Activated B cell treated with CpG ODN at 0.5 μM for 24 hours (primary cell): ENCODE data around the gene P2RY13. TPM values are rescaled to one million over a fixed set of nuclear protein-coding genes. Genes with fewer than 3 reads are reported as not detected.

Experiments used
- ATAC-seq: fragments of 200-7000 bp; cut with Tn5 transposase; one replicate; pipeline ENCODE4 v1.10.0; 2021; ENCODE audit warnings: low read depth, mild to moderate bottlenecking, moderate library complexity
- CTCF ChIA-PET: fragments of 350-600 bp; sonication (Branson Sonifier 250); formaldehyde crosslinking; loops from one replicate; lab custom pipeline; 2021; ENCODE audit warnings: antibody characterized with exemption; lab: Charles Lee
- POLR2A ChIA-PET: fragments of 350-600 bp; sonication (Branson Sonifier 250); formaldehyde crosslinking; loops from one replicate; lab custom pipeline; 2021; ENCODE audit warnings: antibody characterized with exemption; lab: Charles Lee
- DNase-seq: peaks from one replicate; pipeline ENCODE4 v3.0.0; 2022
- H3K27ac Mint-ChIP-seq: one replicate; pipeline ENCODE4 v1.8.0; 2020; ENCODE audit warnings: mixed read lengths
- H3K27me3 Mint-ChIP-seq: one replicate; pipeline ENCODE4 v1.8.0; 2021; ENCODE audit warnings: mixed read lengths
- H3K36me3 Mint-ChIP-seq: one replicate; pipeline ENCODE4 v1.8.0; 2021; ENCODE audit warnings: low read depth, mixed read lengths
- H3K4me1 Mint-ChIP-seq: one replicate; pipeline ENCODE4 v1.8.0; 2021; ENCODE audit warnings: mixed read lengths
- H3K4me3 Mint-ChIP-seq: one replicate; pipeline ENCODE4 v1.8.0; 2020; ENCODE audit warnings: mild to moderate bottlenecking, mixed read lengths
- H3K9me3 Mint-ChIP-seq: one replicate; pipeline ENCODE4 v1.8.0; 2020; ENCODE audit warnings: mixed read lengths
- CTCF ChIP-seq: fragments of 200-600 bp; IDR thresholded peaks from one replicate; pipeline ENCODE4 v1.8.0; 2022; ENCODE audit warnings: antibody characterized with exemption, mild to moderate bottlenecking
- intact Hi-C: fragments of 100-400 bp; cut with micrococcal nuclease; formaldehyde crosslinking; loops from one replicate; pipeline ENCODE4 v1.15.1; 2024
- total RNA-seq: library from RNA; stranded (reverse); gene quantifications from 2 replicates; pipeline ENCODE4 v1.2.3, GENCODE V29; 2022

P2RY13 gene
- total RNA-seq, 1 donor from 2014 or later = 0.33 TPM

- DNase-seq (no peak), ATAC-seq (no peak)
- peaks cover 2% of the 10 kb centered on the region for H3K4me1 Mint-ChIP-seq
- no peaks in the 10 kb centered on the region for H3K9me3 Mint-ChIP-seq
- no peaks in the 10 kb centered on the region for H3K27me3 Mint-ChIP-seq
- TF ChIP-seq CTCF = no peak
- ChIA-PET POLR2A (no interaction called here), CTCF (no interaction called here)
- no peak overlapping the region for H3K27ac Mint-ChIP-seq
- intact Hi-C loops = no loop called here
- H3K4me3 Mint-ChIP-seq = no peak overlapping the region
- no peaks in the 10 kb centered on the region for H3K36me3 Mint-ChIP-seq
Measured at GRCh38 chr3:151318991-151319390, 10.4 kb downstream of the P2RY13 start.

GRCh38 chr3:151318313-151318712 lies 11.0 kb downstream of the P2RY13 start:
- intact Hi-C loops = no loop called here
- Mint-ChIP-seq H3K27me3 (no peaks in the 10 kb centered on the region), H3K27ac (no peak overlapping the region), H3K9me3 (no peaks in the 10 kb centered on the region), H3K36me3 (no peaks in the 10 kb centered on the region), H3K4me1 (peaks cover 2% of the 10 kb centered on the region), H3K4me3 (no peak overlapping the region)
- ATAC-seq = no peak
- POLR2A ChIA-PET = no interaction called here
- CTCF ChIA-PET = no interaction called here
- TF ChIP-seq CTCF = no peak
- DNase-seq = no peak

GRCh38 chr3:151316267-151316991 lies 12.9 kb downstream of the P2RY13 start, which contains the start of gene GPR87:
GPR87 (minus strand) TSS chr3:151316820; CDS start chr3:151300100, 16,720 bp downstream.
- no peak within 1 kb of the TSS for H3K4me3 Mint-ChIP-seq
- DNase-seq = no peak
- H3K27me3 Mint-ChIP-seq = no peaks in the 10 kb centered on the region
- no peaks in the 10 kb centered on the region for H3K9me3 Mint-ChIP-seq
- no peaks in the 10 kb centered on the region for H3K36me3 Mint-ChIP-seq
- CTCF ChIA-PET = no interaction called here
- no peak for ATAC-seq
- intact Hi-C loops = no loop called here
- POLR2A ChIA-PET = no interaction called here
- H3K4me1 Mint-ChIP-seq = no peaks in the 10 kb centered on the region
- no peak within 1 kb of the TSS for H3K27ac Mint-ChIP-seq
- TF ChIP-seq CTCF = no peak

- no peak overlapping the region for H3K4me3 Mint-ChIP-seq
- ChIA-PET POLR2A (no interaction called here), CTCF (no interaction called here)
- H3K4me1 Mint-ChIP-seq = no peaks in the 10 kb centered on the region
- H3K27ac Mint-ChIP-seq = no peak overlapping the region
- no peak for TF ChIP-seq CTCF
- no peaks in the 10 kb centered on the region for H3K36me3 Mint-ChIP-seq
- H3K27me3 Mint-ChIP-seq = no peaks in the 10 kb centered on the region
- intact Hi-C loops = no loop called here
- DNase-seq (no peak), ATAC-seq (no peak)
- no peaks in the 10 kb centered on the region for H3K9me3 Mint-ChIP-seq
Measured at GRCh38 chr3:151315846-151316245, 13.5 kb downstream of the P2RY13 start.

- Mint-ChIP-seq H3K4me3 (no peak overlapping the region), H3K4me1 (no peaks in the 10 kb centered on the region), H3K27ac (no peak overlapping the region), H3K27me3 (no peaks in the 10 kb centered on the region), H3K36me3 (no peaks in the 10 kb centered on the region), H3K9me3 (no peaks in the 10 kb centered on the region)
- ATAC-seq = no peak
- intact Hi-C loops = no loop called here
- DNase-seq = no peak
- TF ChIP-seq CTCF = no peak
- ChIA-PET CTCF (no interaction called here), POLR2A (no interaction called here)
Measured at GRCh38 chr3:151315136-151315535, 14.2 kb downstream of the P2RY13 start.
